ENCODE data around the gene CEBPB. TPM values are rescaled to one million over a fixed set of nuclear protein-coding genes. Genes with fewer than 3 reads are reported as not detected.

The CEBPB gene
- total RNA-seq, 1 experiment from 2014 or later: 183 TPM

DNA sequence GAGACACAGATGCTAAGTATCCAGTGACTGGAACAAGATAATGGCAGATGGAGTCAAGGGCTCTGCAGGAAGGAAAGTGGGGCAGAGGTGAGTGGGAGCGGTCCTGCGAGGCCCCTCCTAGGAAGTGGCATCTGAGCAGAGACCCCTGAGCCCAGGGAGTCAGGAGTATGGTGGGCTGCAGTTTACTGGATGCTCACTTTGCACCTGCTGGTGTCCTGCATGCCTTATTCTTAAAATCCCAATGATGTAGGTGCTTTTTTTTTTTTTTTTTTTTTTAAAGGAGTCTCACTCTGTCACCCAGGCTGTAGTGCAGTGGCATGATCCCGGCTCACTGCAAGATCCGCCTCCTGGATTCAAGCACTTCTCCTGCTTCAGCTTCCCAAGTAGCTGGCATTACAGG lies 5.6 kb downstream of the CEBPB start:
- peaks cover 38% of the 10 kb centered on the region for H3K4me1 Mint-ChIP-seq (ENCODE audit: low read depth, unreplicated experiment)
- intact Hi-C loops (cut with micrococcal nuclease; ENCODE audit: unreplicated experiment): loop anchor here (10.0 kb wide), 1 partner anchor 569 kb away; no protein-coding TSS in a partner anchor

DNA sequence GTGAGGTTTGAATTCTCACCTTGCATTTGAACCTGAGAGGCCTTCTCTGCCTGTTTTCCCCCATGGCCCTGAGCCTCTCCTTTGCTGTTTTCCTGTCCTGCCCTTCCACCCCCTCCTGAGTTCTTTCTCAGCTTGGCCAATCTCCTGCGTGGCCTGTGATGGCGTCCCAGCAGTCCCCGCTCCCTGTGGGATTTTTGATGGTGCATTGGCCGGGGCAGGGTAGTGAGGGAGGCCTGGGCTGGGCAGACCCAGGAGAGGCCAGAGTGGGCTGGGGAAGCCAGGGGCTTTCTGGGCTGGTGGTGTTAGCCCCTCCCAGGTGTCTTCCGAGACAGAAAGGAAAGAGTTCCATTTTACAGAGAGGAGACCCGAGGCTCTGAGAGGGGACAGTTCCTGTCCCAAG lies 6.3 kb downstream of the CEBPB start:
- Mint-ChIP-seq H3K9me3 (ENCODE audit: unreplicated experiment) (no peaks in the 10 kb centered on the region), H3K4me1 (ENCODE audit: low read depth, unreplicated experiment) (peaks cover 38% of the 10 kb centered on the region), H3K4me3 (ENCODE audit: unreplicated experiment) (no peak overlapping the region), H3K36me3 (ENCODE audit: insufficient read depth, unreplicated experiment) (peaks cover 58% of the 10 kb centered on the region), H3K27me3 (ENCODE audit: insufficient read depth, unreplicated experiment) (no peaks in the 10 kb centered on the region), H3K27ac (ENCODE audit: unreplicated experiment) (peak overlapping the region; percentile 18)
- TF ChIP-seq, protein P1, sequence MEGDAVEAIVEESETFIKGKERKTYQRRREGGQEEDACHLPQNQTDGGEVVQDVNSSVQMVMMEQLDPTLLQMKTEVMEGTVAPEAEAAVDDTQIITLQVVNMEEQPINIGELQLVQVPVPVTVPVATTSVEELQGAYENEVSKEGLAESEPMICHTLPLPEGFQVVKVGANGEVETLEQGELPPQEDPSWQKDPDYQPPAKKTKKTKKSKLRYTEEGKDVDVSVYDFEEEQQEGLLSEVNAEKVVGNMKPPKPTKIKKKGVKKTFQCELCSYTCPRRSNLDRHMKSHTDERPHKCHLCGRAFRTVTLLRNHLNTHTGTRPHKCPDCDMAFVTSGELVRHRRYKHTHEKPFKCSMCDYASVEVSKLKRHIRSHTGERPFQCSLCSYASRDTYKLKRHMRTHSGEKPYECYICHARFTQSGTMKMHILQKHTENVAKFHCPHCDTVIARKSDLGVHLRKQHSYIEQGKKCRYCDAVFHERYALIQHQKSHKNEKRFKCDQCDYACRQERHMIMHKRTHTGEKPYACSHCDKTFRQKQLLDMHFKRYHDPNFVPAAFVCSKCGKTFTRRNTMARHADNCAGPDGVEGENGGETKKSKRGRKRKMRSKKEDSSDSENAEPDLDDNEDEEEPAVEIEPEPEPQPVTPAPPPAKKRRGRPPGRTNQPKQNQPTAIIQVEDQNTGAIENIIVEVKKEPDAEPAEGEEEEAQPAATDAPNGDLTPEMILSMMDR (IDR thresholded peaks at IDR 0.05; ENCODE audit: insufficient read depth in 1 of 2, low read depth in 1 of 2, low read length in 1 of 2, severe bottlenecking in 1 of 2, unreplicated experiment in 1 of 2): no peak
- POLR2A ChIA-PET: no interaction called here
- no peak for DNase-seq
- Histone ChIP-seq H3K27me3 (replicated peaks; ENCODE audit: control insufficient read depth, insufficient read depth, low read length) (no peaks in the 10 kb centered on the region), H3K4me3 (ENCODE audit: low read depth, low read length) (no peak overlapping the region), H3K36me3 (ENCODE audit: control insufficient read depth, insufficient read depth, low read length) (peaks cover 2% of the 10 kb centered on the region; the same call in 1 of the 2 replicates), H3K4me1 (peaks cover 18% of the 10 kb centered on the region), H3K9me3 (no peaks in the 10 kb centered on the region)
- intact Hi-C loops (cut with micrococcal nuclease; ENCODE audit: unreplicated experiment): loop anchor here (10.0 kb wide), 1 partner anchor 568 kb away; no protein-coding TSS in a partner anchor
- no TSS peak for BruUV-seq (replicated peaks)
- CTCF ChIA-PET: no interaction called here

More for the DNA sequence above, 5.6 kb downstream of the CEBPB start:
- Mint-ChIP-seq H3K27me3 (ENCODE audit: insufficient read depth, unreplicated experiment) (no peaks in the 10 kb centered on the region), H3K4me3 (ENCODE audit: unreplicated experiment) (no peak overlapping the region), H3K36me3 (ENCODE audit: insufficient read depth, unreplicated experiment) (peaks cover 64% of the 10 kb centered on the region), H3K27ac (ENCODE audit: unreplicated experiment) (no peak overlapping the region), H3K9me3 (ENCODE audit: unreplicated experiment) (no peaks in the 10 kb centered on the region)
- no peak overlapping the region for H3K4me3 ChIP-seq (ENCODE audit: low read depth, low read length)
- ChIA-PET POLR2A (no interaction called here), CTCF (no interaction called here)
- no TSS peak for BruUV-seq (replicated peaks)
- H3K4me1 ChIP-seq: peaks cover 18% of the 10 kb centered on the region
- no peaks in the 10 kb centered on the region for H3K9me3 ChIP-seq
- no peaks in the 10 kb centered on the region for H3K27me3 ChIP-seq (replicated peaks; ENCODE audit: control insufficient read depth, insufficient read depth, low read length)
- TF ChIP-seq, protein P1 (IDR thresholded peaks at IDR 0.05; ENCODE audit: insufficient read depth in 1 of 2, low read depth in 1 of 2, low read length in 1 of 2, severe bottlenecking in 1 of 2, unreplicated experiment in 1 of 2): no peak
- no peak for DNase-seq
- H3K36me3 ChIP-seq (ENCODE audit: control insufficient read depth, insufficient read depth, low read length): peaks cover 2% of the 10 kb centered on the region; the same call in 1 of the 2 replicates

DNA sequence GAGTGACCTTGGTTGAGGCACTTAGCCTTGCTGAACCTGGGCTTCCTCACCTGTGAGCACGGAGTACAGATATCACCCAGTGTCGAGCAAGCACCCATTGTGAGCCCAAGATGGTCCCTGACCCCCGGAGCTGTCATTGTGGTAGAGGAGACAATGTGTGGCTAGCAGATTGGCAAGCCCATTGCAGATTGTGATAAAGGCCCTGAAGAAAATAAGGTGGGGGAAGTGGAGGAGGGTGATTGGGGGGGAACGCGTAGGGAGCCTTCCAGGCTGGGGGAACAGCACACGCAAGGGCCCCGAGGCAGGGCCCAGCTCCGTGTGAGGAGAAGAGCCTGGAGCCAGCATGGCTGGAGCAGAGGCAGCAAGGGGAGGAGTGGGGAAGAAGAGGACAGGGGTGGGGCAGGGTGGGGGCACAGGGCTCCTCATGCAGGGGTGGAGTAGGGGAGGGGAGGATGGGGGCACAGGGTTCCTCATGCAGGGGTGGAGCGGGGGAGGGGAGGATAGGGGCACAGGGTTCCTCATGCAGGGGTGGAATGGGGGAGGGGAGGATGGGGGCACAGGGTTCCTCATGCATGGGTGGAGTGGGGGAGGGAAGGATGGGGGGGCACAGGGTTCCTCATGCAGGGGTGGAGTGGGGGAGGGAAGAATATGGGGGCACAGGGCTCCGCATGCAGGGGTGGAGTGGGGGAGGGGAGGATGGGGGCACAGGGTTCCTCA lies 7.0 kb downstream of the CEBPB start:
- CTCF ChIA-PET: no interaction called here
- Histone ChIP-seq H3K4me3 (ENCODE audit: low read depth, low read length) (no peak overlapping the region), H3K4me1 (peaks cover 18% of the 10 kb centered on the region), H3K36me3 (ENCODE audit: control insufficient read depth, insufficient read depth, low read length) (peaks cover 2% of the 10 kb centered on the region; the same call in 1 of the 2 replicates), H3K27me3 (replicated peaks; ENCODE audit: control insufficient read depth, insufficient read depth, low read length) (no peaks in the 10 kb centered on the region), H3K9me3 (no peaks in the 10 kb centered on the region)
- peak overlapping the region; percentile 18 for H3K27ac Mint-ChIP-seq (ENCODE audit: unreplicated experiment)
- intact Hi-C loops (cut with micrococcal nuclease; ENCODE audit: unreplicated experiment): loop anchor here (10.0 kb wide), 1 partner anchor 567 kb away; no protein-coding TSS in a partner anchor
- H3K4me3 Mint-ChIP-seq (ENCODE audit: unreplicated experiment): no peak overlapping the region
- peaks cover 34% of the 10 kb centered on the region for H3K4me1 Mint-ChIP-seq (ENCODE audit: low read depth, unreplicated experiment)
- TF ChIP-seq, protein P1 (IDR thresholded peaks at IDR 0.05; ENCODE audit: insufficient read depth in 1 of 2, low read depth in 1 of 2, low read length in 1 of 2, severe bottlenecking in 1 of 2, unreplicated experiment in 1 of 2): no peak
- no peaks in the 10 kb centered on the region for H3K9me3 Mint-ChIP-seq (ENCODE audit: unreplicated experiment)
- H3K36me3 Mint-ChIP-seq (ENCODE audit: insufficient read depth, unreplicated experiment): peaks cover 51% of the 10 kb centered on the region
- POLR2A ChIA-PET: no interaction called here
- BruUV-seq (replicated peaks): no TSS peak
- no peaks in the 10 kb centered on the region for H3K27me3 Mint-ChIP-seq (ENCODE audit: insufficient read depth, unreplicated experiment)
- no peak for DNase-seq

Measured in Caco-2 (cell line).